Stomach (tissue), 19 donors: ENCODE data around the gene CCDC180. TPM values are rescaled to one million over a fixed set of nuclear protein-coding genes. Genes with fewer than 3 reads are reported as not detected.
"Not testable (repeated sequence)": the region's sequence is repeated elsewhere in the genome, so short reads cannot be mapped to it uniquely, and the experiment has no call there.

Source experiments
- DNase-seq, 2 donors: peaks; one replicate each; pipeline versions ENCODE4 v3.0.0 to v3.0.0-alpha.2; 2013 to 2019
- H3K27ac ChIP-seq, 5 donors: fragments of 200-600 bp in 4 of 5; sonication (generic) in 4 of 5; one replicate each; pipeline ENCODE4 v1.5.1; 2013 to 2019; ENCODE audit warnings: mild to moderate bottlenecking in 1 of 5, moderate library complexity in 1 of 5
- H3K27me3 ChIP-seq, 3 donors: fragments of 200-600 bp; sonication (generic); one replicate each; pipeline ENCODE4 v1.5.1; 2017 to 2019; ENCODE audit warnings: mixed run types in 1 of 3
- H3K36me3 ChIP-seq, 4 donors: fragments of 200-600 bp; sonication (generic); 1 replicate in 3 of 4; 2 replicates in 1 of 4; pipeline ENCODE4 v1.5.1; 2016 to 2019
- H3K4me1 ChIP-seq, 4 donors: fragments of 200-600 bp; sonication (generic); one replicate each; pipeline ENCODE4 v1.5.1; 2016 to 2019
- H3K4me3 ChIP-seq, 4 donors: fragments of 200-600 bp; sonication (generic) in 3 of 4; one replicate each; pipeline ENCODE4 v1.5.1; 2016 to 2019; ENCODE audit warnings: mild to moderate bottlenecking in 1 of 4
- H3K9me3 ChIP-seq, 4 donors: fragments of 200-600 bp; sonication (generic); one replicate each; pipeline ENCODE4 v1.5.1; 2016 to 2019
- EP300 ChIP-seq: sonication (generic); formaldehyde crosslinking; IDR thresholded peaks from one replicate; pipeline ENCODE4 v1.6.1; 2017; ENCODE audit warnings: antibody characterized with exemption
- POLR2A ChIP-seq, 4 donors: fragments of 450-650 bp; IDR thresholded peaks; one replicate each; pipeline ENCODE4 v1.6.1; 2016; ENCODE audit warnings: antibody characterized with exemption in 4 of 4, control low read depth in 2 of 4, mild to moderate bottlenecking in 1 of 4, moderate library complexity in 1 of 4
- POLR2AphosphoS5 ChIP-seq, 3 donors: sonication (generic); formaldehyde crosslinking; IDR thresholded peaks; one replicate each; pipeline ENCODE4 v1.6.1; 2016; ENCODE audit warnings: antibody characterized with exemption in 3 of 3
- WGBS, 5 donors: extraction: QIAGEN DNeasy Blood & Tissue Kit in 3 of 5; methylation state at CpG; one replicate each; pipeline versions ENCODE4 v1.1.5 to v1.1.7; 2013 to 2018; 5-methylcytosine and 5-hydroxymethylcytosine counted together
- intact Hi-C: fragments of 100-400 bp; cut with DNase I; formaldehyde crosslinking; loops from one replicate; pipeline ENCODE4 v1.15.1; 2023; ENCODE audit warnings: low total_unique reads
- long read RNA-seq, 10 donors: transcript quantifications; one replicate each; lab custom pipeline, GENCODE V29; 2026
- polyA plus RNA-seq, 3 donors: library from polyadenylated mRNA; stranded (reverse); fragments of 200-250 nt; gene quantifications; one replicate each; pipeline ENCODE4 v1.2.3, GENCODE V29; 2013
- total RNA-seq, 5 donors: library from RNA; depleted of rRNA; stranded (reverse); fragments of >200 nt; gene quantifications; one replicate each; pipeline versions ENCODE4 v1.1.0 to v1.2.3, GENCODE V29; 2014 to 2016
- TF ChIP-seq, protein P1 (sequence below), 7 experiments: fragments of 450-650 bp in 4 of 7; fragments of 200-600 bp in 3 of 7; sonication (generic) in 3 of 7; IDR thresholded peaks; one replicate each; pipeline ENCODE4 v1.5.1; 2016 to 2019; ENCODE audit warnings: antibody characterized with exemption in 7 of 7, control low read depth in 2 of 7, mild to moderate bottlenecking in 1 of 7
- donor health status: healthy with polysubstance abuse.
- donor health status: Bipolar disorder and iron deficiency.
- donor health status: healthy.

Gene CCDC180
- total RNA-seq (10 to 100 TPM in 1 of 5 donors, 1 to 10 TPM in 4; 4.1 to 16.5 (median 8.1) TPM), polyA plus RNA-seq (1 to 10 TPM; 1.7 to 5.8 (median 2.1) TPM)
- long read RNA-seq, donor 1, result 0 reads
- long read RNA-seq, donor 2, partial matches to known transcripts, result 0 of 1 reads
- long read RNA-seq, donor 2, other reads (novel, unspliced or antisense), result 0 of 1 reads
- long read RNA-seq, donor 3, partial matches to known transcripts, result 0 of 1 reads
- long read RNA-seq, donor 3, other reads (novel, unspliced or antisense), result 0 of 1 reads
- long read RNA-seq, donor 4, result 0 reads
- long read RNA-seq, donor 5, result 0 reads
- long read RNA-seq, donor 6, partial matches to known transcripts, result 0 of 2 reads
- long read RNA-seq, donor 6, other reads (novel, unspliced or antisense), result 0 of 2 reads
- long read RNA-seq, donor 7, result 0 reads
- long read RNA-seq, donor 8, partial matches to known transcripts, result 0 of 1 reads
- long read RNA-seq, donor 8, other reads (novel, unspliced or antisense), result 0 of 1 reads
- long read RNA-seq, donor 9, partial matches to known transcripts, result 0 of 1 reads
- long read RNA-seq, donor 9, other reads (novel, unspliced or antisense), result 0 of 1 reads
- long read RNA-seq, donor 10, result 0 reads

DNA sequence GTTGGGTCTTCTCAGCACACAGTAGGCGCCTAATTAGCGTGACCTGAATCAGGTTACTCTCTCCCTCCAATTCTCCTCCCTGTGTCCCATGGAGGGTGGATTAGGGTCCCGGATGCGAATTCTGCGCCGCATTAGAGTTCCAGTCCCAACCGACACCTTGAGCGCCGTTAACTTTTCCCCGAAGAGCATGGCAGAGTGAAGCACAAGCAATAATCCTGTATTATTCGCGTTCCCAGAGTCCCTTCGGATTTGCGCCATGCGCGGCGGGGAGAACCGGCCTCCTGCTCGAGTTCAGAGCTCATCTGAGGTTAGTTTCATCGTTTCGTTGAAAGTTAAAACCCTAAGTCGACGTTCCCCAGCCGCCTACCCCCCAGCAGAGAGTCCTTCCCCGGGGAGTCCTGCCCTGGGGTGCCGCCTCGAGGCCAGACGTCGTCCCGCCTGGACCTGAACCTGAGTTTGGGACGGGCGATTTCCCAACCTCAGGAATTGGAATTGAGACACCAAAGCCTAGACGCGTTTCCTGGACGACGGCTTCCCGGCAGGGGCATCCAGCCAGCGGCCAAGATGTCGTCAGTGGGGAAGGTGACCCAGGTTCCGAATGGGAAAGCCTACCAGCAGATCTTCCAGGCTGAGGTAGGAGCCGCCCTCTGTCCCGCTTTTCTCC lies at the start of gene CCDC180:
Gene CCDC180 (plus strand): TSS at position 160 of the 664 bp plus-strand sequence. CDS start 405 bp downstream, at position 565.
- TF ChIP-seq, protein P1, sequence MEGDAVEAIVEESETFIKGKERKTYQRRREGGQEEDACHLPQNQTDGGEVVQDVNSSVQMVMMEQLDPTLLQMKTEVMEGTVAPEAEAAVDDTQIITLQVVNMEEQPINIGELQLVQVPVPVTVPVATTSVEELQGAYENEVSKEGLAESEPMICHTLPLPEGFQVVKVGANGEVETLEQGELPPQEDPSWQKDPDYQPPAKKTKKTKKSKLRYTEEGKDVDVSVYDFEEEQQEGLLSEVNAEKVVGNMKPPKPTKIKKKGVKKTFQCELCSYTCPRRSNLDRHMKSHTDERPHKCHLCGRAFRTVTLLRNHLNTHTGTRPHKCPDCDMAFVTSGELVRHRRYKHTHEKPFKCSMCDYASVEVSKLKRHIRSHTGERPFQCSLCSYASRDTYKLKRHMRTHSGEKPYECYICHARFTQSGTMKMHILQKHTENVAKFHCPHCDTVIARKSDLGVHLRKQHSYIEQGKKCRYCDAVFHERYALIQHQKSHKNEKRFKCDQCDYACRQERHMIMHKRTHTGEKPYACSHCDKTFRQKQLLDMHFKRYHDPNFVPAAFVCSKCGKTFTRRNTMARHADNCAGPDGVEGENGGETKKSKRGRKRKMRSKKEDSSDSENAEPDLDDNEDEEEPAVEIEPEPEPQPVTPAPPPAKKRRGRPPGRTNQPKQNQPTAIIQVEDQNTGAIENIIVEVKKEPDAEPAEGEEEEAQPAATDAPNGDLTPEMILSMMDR (IDR thresholded peaks at IDR 0.05), result no peak
- TF ChIP-seq POLR2AphosphoS5 (IDR thresholded peaks at IDR 0.05), result peak in 1 of 3 donors; percentile 31
- no peak for TF ChIP-seq EP300
- TF ChIP-seq POLR2A (IDR thresholded peaks at IDR 0.05), result no peak
- peak in 1 of 2 donors; percentile 54 for DNase-seq
- no peaks in the 10 kb centered on the region for H3K9me3 ChIP-seq
- peaks cover 0 to 10% (median 6%) of the 10 kb centered on the region in 3 donors for H3K27me3 ChIP-seq
- WGBS, 5 donors, result 24 to 38% (median 30%) methylated on average over 40 to 42 of the region's 42 CpGs
- peak within 1 kb of the TSS; percentile 21 to 33 (median 27) for H3K4me3 ChIP-seq
- H3K36me3 ChIP-seq, result peaks cover 0 to 35% (median 30%) of the 10 kb centered on the region in 4 donors
- intact Hi-C loops, result no loop called here
- peak within 1 kb of the TSS in 1 of 5 donors; percentile 53 for H3K27ac ChIP-seq
- peaks cover 5 to 17% (median 16%) of the 10 kb centered on the region in 4 donors for H3K4me1 ChIP-seq

DNA sequence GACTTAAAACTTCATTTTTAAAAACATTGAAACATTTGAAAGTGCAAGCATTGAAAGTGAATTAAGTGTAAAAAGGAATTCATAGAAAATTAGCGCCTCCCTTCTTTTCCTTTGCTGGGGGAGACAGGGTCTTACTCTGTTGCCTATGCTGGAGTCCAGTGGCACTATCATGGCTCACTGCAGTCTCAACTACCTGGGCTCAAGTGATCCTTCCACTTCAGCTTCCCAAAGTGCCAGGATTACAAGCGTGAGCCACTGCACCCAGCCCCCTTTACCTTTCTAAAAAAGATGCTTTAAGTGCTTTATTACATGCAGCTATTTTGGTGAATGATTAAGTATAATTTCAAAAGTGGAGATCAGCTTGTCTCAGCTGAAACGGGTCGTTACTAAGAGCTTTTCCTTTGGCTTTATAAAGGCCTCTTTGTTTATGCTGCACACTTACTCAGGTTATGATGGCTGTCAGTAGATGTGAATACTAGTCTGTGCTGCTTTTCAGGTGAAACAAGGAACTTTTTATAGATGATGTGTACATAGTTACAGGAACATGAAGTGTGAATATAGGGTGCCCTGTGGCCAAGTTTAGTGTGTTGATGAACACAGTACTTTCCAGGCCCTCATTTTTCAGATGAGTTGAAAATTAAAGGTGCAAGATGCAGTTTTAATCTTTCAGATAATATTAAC lies 47.5 kb upstream of the CCDC180 start:
- H3K4me1 ChIP-seq, H3K36me3 ChIP-seq, H3K9me3 ChIP-seq, H3K4me3 ChIP-seq, H3K27me3 ChIP-seq, intact Hi-C loops, H3K27ac ChIP-seq: not testable (repeated sequence)
- 52 to 62% (median 54%) methylated on average over 4 of the region's 4 CpGs for WGBS, 5 donors
- peak in 1 of 2 donors; percentile 48 for DNase-seq

DNA sequence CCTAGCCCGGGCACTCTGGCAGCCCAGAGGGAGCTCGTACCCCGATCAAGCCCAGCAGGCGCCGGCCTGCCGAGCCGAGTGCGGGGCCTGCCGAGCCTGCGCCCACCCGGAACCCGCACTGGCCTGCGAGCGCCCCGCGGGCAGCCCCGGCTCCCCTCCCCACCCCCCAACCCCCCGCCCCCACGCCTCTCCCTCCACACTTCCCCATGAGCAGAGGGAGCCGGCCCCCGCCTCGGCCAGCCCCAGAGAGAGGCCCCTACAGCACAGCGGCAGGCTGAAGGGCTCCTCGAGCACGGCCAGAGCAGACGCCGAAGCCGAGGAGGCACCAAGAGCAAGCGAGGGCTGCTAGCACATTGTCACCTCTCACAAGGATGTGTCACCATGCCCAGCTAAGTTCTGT lies 36.2 kb upstream of the CCDC180 start:
- 91 to 95% (median 94%) methylated on average over 23 to 29 of the region's 29 CpGs for WGBS, 5 donors
- Histone ChIP-seq H3K27me3 (no peaks in the 10 kb centered on the region), H3K27ac (no peak overlapping the region), H3K9me3 (no peaks in the 10 kb centered on the region), H3K36me3 (peaks cover 0 to 2% (median under 1%) of the 10 kb centered on the region in 4 donors), H3K4me1 (no peaks in the 10 kb centered on the region), H3K4me3 (no peak overlapping the region)
- intact Hi-C loops, result no loop called here
- no peak for DNase-seq
- TF ChIP-seq EP300 (no peak), POLR2AphosphoS5 (IDR thresholded peaks at IDR 0.05) (no peak), POLR2A (IDR thresholded peaks at IDR 0.05) (no peak)
- TF ChIP-seq, protein P1 (IDR thresholded peaks at IDR 0.05), result no peak

DNA sequence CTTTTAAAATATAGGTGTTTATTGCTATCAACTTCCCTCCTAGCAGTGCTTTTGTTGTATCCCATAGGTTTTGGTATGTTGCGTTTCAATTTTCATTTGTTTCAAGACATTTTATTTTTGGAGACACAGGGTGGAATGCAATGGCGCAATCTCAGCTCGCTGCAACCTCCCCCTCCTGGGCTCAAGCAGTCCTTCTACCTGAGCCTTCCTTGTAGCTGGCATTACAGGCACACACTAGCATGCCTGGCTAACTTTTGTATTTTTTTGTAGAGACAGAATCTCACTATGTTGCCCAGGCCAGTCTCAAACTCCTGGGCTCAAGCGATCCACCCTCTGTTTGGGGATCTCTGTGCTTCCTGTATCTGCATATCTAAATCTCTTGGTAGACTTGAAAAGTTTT lies 35.4 kb upstream of the CCDC180 start:
- H3K9me3 ChIP-seq, result no peaks in the 10 kb centered on the region
- TF ChIP-seq, protein P1 (IDR thresholded peaks at IDR 0.05), result no peak
- TF ChIP-seq EP300 (no peak), POLR2AphosphoS5 (IDR thresholded peaks at IDR 0.05) (no peak), POLR2A (IDR thresholded peaks at IDR 0.05) (no peak)
- intact Hi-C loops, result no loop called here
- no peak overlapping the region for H3K27ac ChIP-seq
- H3K4me1 ChIP-seq, result no peaks in the 10 kb centered on the region
- H3K4me3 ChIP-seq, result no peak overlapping the region
- no peak for DNase-seq
- peaks cover under 1 to 10% (median 9%) of the 10 kb centered on the region in 4 donors for H3K36me3 ChIP-seq
- H3K27me3 ChIP-seq, result no peaks in the 10 kb centered on the region
- WGBS, 5 donors, result 93 to 98% (median 95%) methylated on average over 4 of the region's 4 CpGs
